Stimulated activated CD4-positive, alpha-beta T cell treated with anti-CD3 and anti-CD28 coated beads, Interleukin-12 subunit alpha, Interleukin-12 subunit beta, amount 100 ng/mL, for 4 hours (primary cell): ENCODE data around the gene MFSD11.
"Not testable (repeated sequence)": the region's sequence is repeated elsewhere in the genome, so short reads cannot be mapped to it uniquely, and the experiment has no call there.

Source experiments
- DNase-seq: peaks from one replicate; pipeline ENCODE4 v3.0.0-alpha.2; 2020

Gene MFSD11

DNA sequence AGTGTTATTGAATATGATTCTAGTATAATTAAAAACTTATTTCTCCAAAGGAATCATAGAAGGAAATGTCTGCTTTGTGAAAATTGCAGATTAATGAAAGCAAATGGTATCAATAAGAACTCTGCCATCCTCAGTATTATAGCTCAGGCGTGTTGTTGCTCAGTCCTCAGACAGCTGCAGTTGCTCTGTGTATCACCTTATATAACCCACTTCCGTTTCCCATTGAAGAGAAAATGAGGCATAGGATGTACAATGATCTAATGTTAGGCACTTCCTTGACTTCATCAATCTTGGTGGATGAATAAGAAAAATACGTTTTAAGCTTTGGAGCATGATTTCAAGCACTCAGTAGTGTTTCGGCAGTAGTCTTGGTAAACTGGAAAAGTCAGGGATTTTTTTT lies 14.1 kb downstream of the MFSD11 start:
- DNase-seq = no peak

DNA sequence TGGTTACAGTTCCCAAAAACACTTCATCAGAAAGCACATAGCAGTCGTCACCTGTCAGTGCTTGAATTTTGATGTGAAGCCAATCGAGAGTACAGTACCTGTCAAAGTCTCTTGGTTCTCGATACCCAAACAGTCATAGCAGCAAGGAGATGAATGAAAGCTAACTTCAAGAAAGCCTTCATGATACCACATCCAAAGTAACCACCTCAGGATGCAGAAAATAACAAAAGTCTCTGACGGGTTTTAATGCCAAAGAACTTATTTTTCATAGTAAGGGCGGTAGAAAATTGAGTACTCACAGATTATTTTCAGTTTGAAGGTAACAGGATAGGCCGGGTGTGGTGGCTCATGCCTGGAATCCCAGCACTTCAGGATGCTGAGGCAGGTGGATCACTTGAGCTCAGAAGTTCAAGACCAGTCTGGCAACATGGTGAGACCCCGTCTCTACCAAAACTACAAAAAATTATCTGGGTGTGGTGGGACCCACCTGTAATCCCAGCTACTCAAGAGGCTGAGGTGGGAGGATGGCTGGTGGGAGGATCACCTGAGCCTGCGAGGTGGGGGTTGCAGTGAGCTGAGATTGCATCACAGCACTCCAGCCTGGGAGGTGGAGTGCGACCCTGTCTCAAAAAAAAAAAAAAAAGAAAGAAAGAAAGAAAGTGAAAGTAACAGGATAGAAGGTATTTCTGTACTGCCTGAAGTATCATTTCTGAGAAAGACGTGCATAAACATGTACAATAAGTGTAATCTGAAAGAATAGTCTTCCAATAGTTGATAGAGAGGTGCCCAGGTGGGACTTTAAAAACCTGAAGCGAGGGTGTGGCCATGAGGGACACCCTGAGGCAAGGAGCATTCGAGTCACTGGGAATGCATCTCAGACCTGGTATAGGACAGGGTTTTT lies 15.4 kb downstream of the MFSD11 start:
- no peak for DNase-seq

DNA sequence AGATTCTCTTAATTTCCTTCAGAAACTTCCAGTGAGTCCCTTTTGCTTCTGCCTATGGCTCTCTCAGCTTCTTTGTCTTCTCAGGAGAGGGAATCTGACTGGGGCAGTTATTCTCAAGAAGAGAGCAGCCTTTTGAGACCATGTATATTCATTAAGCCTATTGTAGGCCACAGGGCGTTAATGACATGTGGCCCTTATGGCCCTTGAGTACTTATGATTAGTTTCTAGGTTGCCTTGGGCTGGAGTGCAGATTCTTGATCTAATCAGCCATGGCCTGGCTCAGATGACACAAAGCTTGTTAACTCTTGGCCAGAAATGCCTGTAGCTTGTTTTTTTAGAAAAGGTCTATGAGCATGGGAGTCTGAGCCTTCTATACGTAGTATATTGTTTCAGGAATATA lies 17.4 kb downstream of the MFSD11 start:
- no peak for DNase-seq

DNA sequence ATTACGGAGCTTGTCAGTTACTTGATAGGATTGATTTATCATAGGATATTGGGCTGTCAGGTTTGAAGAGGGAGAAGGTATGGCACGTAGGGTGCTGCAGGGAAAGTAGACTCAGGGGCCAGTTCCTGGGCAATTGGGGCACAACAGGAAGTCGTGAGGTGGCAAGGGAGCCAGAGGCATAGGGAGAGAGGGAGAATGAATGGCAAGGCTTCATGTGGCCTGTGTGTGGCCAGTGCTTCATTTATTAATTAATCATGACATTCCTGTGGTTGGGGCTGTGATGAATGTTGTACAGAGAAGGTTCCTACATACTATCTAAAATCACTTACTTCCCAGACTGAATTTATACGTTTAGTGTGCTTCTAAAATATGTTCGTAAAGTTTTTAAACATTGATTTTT lies 19.3 kb downstream of the MFSD11 start:
- no peak for DNase-seq

DNA sequence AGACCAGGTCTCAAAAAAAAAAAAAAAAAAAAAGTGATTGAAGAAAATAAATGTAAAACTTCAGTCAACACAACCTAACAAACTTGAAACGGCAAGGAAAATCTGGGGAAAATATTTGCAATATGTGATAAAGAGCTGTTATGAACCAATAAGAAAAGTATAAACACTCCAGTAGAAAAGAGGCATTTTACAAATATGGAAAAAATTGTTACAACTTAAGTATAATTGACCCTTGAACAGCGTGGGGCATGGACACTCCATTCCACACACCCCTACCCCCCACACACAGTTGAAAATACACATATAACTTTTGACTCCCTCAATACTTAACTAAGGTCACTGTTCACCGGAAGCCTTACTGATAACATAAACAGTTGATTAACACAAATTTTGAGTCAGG lies 20.7 kb downstream of the MFSD11 start:
- DNase-seq = no peak

DNA sequence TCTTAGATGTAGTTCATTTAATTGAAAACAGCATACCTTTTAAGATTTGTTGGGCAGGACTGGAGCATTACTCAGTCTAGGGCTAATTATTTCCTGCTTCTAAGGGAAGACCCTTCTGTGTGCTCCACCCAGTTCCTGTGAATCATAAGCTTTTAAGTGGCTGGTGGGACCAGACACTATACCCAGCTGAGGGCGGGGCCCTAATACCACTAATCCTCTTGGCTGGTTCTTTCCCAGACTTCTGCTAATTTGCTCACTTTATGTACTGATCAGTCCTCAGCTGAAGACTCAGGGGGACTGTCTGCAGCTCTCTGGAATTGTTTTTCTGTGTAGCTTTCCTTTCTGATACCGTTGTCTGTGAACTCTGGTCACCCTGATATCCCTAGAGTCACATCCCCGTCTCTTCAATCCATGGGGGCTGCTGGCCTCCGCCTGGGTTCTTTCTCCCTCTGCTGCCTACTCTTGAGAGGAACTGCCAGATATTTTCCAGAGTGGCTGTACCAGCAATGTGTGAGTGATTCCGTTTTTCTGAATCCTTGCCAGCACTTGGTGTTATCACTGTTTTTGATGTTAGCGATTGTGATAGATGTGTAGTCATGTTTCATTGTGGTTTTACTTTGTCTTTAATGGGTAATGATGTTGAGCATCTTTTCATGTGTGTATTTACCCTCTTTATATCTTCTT lies 35.1 kb downstream of the MFSD11 start:
- DNase-seq = peak; percentile 33

DNA sequence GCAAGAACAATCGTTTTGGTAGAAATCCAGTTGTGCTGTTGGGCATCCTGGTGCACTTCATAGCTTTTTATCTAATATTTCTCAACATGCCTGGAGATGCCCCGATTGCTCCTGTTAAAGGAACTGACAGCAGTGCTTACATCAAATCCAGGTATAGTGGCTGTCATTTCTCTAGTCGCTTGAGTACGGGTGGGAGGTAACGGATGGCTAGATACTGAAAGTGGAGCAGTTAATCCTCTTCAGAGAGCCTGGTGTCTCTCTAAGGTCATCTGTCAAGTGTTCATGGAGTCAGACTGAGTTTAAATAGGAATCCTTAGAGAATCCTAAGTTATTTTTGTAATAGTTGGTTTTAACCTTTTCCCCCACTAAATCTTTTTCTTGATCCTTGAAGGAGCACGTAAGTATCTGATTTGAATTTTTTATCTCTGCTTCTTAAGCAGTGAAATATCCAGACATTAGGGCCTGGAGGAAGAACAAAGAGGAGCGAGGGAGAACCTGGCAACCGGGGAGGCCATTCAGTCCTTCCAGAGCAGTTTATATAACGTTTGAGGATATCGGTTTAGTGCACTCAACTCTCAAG lies 37.2 kb downstream of the MFSD11 start:
- no peak for DNase-seq

DNA sequence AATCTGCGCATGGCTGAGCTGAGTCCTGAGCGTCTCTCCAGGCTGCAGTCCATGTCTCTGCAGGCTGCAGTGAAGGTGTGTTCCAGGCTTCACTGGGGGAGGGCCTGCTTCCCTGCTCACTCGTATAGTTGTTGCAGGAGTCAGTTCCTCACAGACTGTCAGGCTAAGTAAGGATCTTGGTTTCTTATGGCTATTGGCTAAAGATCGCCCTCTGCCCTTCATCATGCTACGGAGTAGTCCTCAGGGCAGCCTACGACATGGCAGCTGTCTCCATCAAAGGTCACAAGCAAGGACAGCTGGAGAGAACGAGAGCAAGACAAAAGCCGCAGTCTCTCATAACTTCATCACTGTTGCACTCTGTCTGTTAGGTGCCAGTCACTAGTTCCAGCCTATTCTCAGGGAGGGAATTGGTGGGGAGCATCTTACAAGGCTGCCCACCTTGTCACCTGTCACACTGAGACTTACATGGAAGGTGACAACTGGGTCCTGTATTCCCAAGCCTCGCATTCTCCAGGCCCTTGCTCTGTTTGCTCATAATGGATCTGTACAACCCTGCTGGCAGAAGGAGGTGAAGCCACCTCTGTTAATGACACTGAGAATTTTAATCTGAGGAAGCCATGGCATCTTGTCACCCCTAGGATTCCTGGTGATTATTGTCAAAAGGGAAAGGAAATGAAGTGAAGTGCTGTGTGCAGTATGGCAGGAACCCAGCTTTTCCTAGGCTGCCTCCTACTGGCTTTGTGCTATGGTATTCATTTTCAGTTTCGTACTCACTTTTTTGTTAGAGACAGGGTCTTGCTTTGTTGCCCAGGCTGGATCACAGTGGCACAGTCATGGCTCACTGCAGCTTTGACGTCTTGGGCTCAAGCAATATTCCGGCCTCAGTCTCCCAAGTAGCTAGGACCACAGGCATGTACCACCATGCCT lies 43.4 kb downstream of the MFSD11 start:
- DNase-seq = no peak

DNA sequence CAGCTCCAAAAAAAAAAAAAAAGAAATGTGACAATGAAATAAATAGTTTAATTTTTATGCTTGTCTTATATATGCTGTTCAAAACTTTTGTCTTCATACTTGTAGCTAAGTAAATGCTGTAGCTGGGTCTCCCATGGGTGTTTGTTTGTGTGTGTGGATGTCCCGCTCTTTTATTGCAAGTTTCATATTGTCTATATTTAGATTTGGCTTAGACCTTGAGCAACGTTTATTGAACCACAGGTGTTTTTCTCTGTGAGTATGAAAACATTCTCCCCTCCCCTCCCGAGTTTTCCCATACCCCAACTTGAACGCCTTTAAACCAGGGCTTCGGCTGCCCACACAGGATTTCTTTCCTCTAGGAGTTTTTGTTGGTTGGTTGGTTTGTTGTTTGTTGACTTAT lies 45.2 kb downstream of the MFSD11 start:
- no peak for DNase-seq

DNA sequence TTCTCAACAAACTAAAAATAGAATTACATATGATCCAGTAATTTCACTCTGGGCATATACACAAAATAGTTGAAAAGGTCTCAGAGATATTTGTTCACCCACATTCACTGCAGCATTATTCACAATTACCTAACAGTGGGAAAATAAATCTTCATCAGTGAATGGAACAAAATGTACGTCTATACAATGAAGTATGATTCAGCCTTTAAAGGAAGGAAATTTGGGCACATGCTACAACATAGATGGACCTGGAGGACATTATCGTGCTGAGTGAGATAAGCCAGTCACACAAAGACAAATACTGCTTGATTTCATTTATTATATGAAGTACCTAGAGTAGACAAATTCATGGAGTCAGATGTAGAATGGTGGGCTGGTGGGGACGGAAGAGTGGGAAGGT lies 47.0 kb downstream of the MFSD11 start:
- no peak for DNase-seq

DNA sequence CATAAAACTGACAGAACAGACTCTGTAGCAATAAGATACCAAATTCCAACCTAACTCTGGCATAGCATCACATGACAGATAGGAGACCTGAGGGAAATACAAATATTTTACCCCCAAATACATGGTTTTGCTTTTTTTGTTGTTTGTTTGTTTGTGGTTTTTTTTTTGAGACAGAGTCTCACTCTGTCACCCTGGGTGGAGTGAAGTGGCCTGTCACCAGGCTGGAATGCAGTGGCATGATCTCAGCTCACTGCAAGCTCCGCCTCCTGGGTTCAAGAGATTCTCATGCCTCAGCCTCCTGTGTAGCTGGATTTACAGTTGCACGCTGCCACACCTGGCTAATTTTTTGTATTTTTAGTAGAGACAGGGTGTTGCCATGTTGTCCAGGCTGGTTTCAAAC lies 49.9 kb downstream of the MFSD11 start:
- not testable (repeated sequence) for DNase-seq

DNA sequence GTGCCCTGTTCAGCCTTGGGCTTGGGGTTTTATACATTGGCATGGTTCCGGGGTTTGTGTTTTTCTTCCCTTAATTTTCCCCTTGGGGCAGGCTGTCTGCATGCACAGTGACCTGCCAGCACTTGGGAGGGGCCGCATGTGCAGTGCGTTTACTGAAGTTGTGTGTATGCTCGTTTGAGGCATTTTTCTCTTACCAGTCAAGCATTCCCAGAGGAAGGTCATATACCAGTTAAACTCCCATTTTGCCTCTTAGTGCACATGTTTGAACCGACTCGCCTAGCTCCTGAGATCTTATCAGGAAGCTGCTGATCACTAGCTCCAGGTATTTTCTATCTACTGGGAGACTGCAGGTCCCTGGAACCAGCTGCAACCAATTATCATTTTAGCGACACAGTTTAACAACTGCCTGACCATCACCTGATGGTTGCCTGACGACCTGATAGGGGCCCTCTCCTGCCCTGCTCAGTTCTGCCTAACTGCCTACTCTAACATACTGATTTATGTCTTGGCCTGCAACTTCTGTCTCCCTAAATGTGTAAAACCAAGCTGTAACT lies 51.4 kb downstream of the MFSD11 start:
- no peak for DNase-seq

DNA sequence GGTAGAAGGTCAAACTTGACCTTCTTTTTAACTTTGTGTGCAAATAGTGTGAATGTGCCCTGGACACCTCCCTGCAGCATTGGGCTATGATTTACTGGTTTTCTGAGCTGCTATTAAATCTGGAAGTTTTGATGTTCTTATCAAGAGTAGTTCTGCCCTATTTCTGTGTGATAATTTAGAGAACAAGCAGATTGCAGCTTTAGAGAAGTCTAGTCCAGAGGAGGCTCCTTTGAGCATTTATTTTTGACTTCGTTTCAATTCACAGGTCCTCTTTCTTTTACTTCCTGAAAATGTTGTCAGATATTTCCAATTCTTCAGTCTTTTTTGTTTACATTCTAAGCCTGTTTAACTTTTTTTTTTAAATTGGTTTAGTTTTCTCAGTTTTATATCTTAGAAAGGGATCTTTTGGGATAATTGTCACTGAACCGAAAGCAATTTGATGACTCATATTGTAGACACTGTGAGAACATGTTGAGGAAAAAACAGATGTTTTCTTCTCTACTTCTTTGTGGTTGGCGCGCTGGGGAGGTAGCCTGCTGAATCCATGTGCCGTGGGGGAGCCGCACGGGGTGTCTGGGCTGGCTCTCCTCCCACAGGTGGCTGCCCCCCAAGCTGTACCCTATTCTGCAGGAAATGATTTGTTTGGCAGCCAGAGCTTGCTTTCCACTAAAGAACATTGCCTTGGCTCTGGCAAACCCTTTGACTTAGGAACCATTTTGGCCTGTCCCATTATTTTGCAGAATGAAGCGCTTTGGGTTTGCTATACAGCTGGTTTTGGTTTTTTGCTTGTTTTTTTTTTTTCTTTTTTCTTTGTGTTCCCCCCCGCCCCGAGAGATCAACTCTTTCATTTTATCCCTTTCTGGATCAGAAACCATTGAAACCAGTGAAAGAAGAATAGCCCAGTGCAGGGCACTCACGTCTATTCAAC lies 53.4 kb downstream of the MFSD11 start:
- DNase-seq = peak; percentile 23

DNA sequence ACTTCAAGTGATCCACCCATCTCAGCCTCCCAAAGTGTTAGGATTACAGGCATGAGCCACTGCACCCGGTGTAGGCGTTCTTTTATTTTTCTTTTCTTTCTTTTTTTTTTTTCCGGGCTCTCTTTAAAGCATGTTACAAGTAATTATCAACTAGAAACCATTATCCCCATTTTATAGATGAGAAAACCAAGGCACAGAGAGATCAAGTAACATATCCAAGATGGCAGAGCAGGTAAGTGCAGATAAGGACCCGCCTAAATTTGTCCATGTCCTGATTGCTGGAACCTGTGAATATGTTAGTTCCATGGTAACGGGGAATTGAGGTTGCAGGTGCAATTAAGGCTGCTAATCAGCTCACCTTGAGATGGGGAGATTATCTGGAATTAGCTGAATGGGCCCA lies 54.4 kb downstream of the MFSD11 start:
- DNase-seq = no peak

DNA sequence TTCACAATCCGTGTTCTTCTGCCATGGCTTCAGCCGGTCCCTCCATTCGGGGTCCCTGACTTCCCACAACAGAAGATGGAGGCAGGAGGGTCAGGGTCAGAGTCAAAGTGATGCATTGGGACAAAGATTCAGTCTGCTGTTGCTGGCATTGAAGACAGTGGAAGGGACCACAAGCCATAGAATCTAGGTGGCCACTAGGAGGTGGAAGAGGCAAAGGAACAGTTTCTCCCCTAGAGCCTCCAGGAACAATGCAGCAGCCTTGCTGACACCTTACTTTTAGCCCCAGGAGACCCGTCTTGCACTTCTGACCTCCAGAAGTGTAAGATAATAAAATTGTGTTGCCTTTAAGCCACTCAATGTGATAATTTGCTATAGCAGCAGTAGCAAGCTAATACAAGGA lies 55.9 kb downstream of the MFSD11 start:
- no peak for DNase-seq

DNA sequence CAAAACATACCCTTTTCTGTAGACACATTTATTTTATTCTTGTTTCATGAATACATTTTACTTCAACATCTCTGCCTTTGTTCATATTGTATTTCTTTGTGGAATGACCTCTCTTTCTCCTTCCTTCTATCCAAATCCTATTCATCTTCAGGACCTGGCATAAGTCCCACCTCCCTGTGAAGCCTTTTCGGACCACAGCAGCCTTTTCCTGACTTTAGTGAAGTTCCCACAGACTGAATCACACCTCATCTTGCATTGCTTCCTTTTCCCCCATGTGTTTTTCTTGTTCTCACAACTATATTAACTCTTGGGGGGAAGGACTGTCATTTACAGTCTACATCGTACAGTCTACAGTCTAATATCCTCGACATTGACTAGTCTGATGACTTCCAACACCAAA lies 58.2 kb downstream of the MFSD11 start:
- no peak for DNase-seq

DNA sequence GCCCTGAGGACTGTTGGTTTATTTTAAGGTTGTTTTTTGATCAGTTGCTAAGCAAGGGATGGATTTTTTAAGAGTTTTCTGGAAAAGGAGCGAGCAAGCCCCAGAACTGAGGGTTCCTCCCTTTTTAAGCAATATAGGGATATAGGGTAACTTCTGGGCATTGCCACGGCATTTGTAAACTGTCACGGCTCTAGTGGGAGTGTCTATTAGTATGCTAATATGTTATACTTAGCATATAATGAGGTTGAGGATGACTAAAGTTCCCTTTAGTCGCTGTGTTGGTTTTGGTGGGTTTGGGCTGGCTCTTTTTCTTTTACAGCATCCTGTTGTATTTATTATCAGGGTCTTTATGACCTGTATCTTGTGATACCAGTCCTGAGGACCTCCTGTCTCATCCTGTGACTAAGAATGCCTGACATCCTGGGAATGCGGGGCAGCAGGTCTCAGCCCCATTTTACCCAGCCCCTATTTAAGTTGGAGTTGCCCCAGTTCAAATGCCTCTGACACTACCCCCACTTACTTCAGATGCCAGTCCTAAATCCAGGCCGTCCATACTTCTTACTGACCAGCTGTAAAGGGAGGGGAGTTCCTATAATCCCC lies 59.4 kb downstream of the MFSD11 start:
- DNase-seq = no peak

DNA sequence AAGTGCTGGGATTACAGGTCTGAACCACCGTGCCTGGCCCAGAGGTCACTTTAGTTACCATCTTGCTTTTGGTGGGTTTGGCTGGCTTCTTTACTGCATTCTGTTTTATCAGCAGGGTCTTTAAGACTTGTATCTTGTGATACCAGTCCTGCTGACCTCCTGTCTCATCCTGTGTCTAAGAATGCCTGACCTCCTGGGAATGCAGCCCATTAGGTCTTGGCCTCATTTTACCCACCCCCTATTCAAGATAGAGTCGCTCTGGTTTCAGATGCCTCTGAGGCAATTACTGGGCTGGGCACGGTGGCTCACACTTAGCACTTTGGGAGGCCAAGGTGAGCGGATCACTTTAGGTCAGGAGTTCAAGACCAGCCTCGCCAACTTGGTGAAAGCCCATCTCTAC lies 63.8 kb downstream of the MFSD11 start:
- no peak for DNase-seq

DNA sequence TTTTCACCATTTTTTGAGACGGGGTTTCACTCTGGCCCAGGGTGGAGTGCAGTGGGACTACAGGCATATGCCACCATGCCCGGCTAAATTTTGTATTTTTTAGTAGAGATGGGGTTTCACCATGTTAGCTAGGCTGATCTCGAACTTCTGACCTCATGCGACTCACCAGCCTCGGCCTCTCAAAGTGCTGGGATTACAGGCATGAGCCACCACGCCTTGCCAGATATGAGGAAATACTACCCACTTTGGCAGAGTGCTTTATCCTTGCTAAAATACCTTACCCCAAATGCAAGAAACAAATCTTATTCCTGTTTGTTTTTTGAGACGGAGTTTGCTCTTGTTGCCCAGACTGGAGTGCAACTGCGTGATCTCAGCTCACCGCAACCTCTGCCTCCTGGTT lies 67.4 kb downstream of the MFSD11 start:
- no peak for DNase-seq

DNA sequence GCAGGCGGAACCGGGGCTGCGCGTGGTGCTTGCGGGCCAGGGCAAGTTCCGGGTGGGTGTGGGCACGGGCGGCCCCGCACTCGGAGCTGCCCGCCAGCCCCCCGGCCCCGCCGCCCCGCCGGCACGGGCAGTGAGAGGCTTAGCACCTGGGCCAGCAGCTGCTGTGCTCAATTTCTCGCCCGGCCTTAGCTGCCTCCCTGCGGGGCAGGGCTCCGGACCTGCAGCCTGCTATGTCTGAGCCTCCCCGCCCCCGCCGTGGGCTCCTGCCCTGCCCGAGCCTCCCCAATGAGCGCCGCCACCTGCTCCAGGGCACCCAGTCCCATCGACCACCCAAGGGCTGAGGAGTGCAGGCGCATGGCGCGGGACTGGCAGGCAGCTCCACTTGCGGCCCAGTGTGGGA lies 68.2 kb downstream of the MFSD11 start:
- DNase-seq = not testable (repeated sequence)

DNA sequence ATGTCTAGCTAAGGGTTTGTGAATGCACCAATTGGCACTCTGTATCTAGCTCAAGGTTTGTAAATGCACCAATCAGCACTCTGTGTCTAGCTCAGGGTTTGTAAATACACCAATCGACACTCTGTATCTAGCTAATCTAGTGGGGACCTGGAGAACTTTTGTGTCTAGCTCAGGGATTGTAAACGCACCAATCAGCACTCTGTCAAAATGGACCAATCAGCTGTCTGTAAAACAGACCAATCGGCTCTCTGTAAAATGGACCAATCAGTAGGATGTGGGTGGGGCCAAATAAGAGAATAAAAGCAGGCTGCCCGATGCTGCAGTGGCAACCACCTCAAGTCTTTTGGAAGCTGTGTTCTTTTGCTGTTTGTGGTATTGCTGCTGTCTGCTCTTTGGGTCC lies 68.8 kb downstream of the MFSD11 start:
- DNase-seq = not testable (repeated sequence)
